SK-N-SH (cell line): ENCODE data around the gene C18orf32.

Experiments used
- EP300 ChIP-seq, 2 experiments: IDR thresholded peaks; 2 replicates each; pipeline versions ENCODE4 v1.4.0 to v1.6.1; 2012; ENCODE audit warnings: borderline replicate concordance in 1 of 2, low read depth in 1 of 2, low read length in 1 of 2
- GATA2 ChIP-seq: sonication (generic); formaldehyde crosslinking; IDR thresholded peaks from 2 replicates; pipeline ENCODE4 v1.5.0; 2020; ENCODE audit warnings: mild to moderate bottlenecking, missing genetic modification reagents
- JUND ChIP-seq: IDR thresholded peaks from 2 replicates; pipeline ENCODE4 v1.4.0; 2012
- RAD21 ChIP-seq: IDR thresholded peaks from 2 replicates; pipeline ENCODE4 v1.6.1; 2012; ENCODE audit warnings: mild to moderate bottlenecking, low read length
- RCOR1 ChIP-seq: fragments of 150-350 bp; IDR thresholded peaks from 2 replicates; pipeline ENCODE4 v1.6.1; 2017; ENCODE audit warnings: antibody characterized with exemption, low read length
- TF ChIP-seq, protein P1 (sequence below): fragments of 200-600 bp; sonication (generic); IDR thresholded peaks from 2 replicates; pipeline ENCODE4 v1.6.1; 2017; ENCODE audit warnings: antibody characterized with exemption, mild to moderate bottlenecking, moderate library complexity
- TF ChIP-seq, protein P2 (sequence below): IDR thresholded peaks from 2 replicates; pipeline ENCODE4 v1.4.0; 2012; ENCODE audit warnings: low read depth
- TF ChIP-seq, protein P3 (sequence below): IDR thresholded peaks from 2 replicates; pipeline ENCODE4 v1.6.1; 2012; ENCODE audit warnings: mild to moderate bottlenecking, low read depth, low read length, moderate library complexity
- TF ChIP-seq, protein P4 (sequence below): IDR thresholded peaks from 2 replicates; pipeline ENCODE4 v1.4.0; 2012; ENCODE audit warnings: low read depth, borderline replicate concordance

DNA sequence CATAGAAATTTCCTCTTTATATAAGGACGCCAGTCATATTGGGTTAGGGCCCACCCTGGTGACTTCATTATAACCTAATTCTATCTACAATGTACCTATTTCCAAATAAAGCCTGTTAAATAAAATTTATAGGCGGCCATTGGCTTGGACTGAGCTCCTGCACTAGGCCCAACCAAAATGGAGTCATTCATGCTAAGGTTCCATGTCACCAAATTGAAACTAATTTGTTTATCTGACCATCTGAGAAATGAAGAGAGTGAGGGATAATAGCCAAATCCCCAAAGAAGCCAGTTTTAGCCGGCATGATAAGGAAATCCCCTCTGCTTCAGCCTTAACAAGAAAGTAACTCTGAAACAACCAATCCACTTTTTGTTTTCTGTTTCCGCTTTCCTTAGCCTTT lies 19.4 kb downstream of the C18orf32 start:
- TF ChIP-seq, protein P1, sequence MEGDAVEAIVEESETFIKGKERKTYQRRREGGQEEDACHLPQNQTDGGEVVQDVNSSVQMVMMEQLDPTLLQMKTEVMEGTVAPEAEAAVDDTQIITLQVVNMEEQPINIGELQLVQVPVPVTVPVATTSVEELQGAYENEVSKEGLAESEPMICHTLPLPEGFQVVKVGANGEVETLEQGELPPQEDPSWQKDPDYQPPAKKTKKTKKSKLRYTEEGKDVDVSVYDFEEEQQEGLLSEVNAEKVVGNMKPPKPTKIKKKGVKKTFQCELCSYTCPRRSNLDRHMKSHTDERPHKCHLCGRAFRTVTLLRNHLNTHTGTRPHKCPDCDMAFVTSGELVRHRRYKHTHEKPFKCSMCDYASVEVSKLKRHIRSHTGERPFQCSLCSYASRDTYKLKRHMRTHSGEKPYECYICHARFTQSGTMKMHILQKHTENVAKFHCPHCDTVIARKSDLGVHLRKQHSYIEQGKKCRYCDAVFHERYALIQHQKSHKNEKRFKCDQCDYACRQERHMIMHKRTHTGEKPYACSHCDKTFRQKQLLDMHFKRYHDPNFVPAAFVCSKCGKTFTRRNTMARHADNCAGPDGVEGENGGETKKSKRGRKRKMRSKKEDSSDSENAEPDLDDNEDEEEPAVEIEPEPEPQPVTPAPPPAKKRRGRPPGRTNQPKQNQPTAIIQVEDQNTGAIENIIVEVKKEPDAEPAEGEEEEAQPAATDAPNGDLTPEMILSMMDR, result no peak
- TF ChIP-seq JUND (no peak), GATA2 (no peak), RAD21 (no peak), RCOR1 (no peak), EP300 (IDR thresholded peaks at IDR 0.05; ENCODE audit: borderline replicate concordance in 1 of 2, low read depth in 1 of 2, low read length in 1 of 2) (no peak)
- TF ChIP-seq, protein P2, sequence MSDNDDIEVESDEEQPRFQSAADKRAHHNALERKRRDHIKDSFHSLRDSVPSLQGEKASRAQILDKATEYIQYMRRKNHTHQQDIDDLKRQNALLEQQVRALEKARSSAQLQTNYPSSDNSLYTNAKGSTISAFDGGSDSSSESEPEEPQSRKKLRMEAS, result no peak
- TF ChIP-seq, protein P3, sequence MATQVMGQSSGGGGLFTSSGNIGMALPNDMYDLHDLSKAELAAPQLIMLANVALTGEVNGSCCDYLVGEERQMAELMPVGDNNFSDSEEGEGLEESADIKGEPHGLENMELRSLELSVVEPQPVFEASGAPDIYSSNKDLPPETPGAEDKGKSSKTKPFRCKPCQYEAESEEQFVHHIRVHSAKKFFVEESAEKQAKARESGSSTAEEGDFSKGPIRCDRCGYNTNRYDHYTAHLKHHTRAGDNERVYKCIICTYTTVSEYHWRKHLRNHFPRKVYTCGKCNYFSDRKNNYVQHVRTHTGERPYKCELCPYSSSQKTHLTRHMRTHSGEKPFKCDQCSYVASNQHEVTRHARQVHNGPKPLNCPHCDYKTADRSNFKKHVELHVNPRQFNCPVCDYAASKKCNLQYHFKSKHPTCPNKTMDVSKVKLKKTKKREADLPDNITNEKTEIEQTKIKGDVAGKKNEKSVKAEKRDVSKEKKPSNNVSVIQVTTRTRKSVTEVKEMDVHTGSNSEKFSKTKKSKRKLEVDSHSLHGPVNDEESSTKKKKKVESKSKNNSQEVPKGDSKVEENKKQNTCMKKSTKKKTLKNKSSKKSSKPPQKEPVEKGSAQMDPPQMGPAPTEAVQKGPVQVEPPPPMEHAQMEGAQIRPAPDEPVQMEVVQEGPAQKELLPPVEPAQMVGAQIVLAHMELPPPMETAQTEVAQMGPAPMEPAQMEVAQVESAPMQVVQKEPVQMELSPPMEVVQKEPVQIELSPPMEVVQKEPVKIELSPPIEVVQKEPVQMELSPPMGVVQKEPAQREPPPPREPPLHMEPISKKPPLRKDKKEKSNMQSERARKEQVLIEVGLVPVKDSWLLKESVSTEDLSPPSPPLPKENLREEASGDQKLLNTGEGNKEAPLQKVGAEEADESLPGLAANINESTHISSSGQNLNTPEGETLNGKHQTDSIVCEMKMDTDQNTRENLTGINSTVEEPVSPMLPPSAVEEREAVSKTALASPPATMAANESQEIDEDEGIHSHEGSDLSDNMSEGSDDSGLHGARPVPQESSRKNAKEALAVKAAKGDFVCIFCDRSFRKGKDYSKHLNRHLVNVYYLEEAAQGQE, result no peak
- TF ChIP-seq, protein P4, sequence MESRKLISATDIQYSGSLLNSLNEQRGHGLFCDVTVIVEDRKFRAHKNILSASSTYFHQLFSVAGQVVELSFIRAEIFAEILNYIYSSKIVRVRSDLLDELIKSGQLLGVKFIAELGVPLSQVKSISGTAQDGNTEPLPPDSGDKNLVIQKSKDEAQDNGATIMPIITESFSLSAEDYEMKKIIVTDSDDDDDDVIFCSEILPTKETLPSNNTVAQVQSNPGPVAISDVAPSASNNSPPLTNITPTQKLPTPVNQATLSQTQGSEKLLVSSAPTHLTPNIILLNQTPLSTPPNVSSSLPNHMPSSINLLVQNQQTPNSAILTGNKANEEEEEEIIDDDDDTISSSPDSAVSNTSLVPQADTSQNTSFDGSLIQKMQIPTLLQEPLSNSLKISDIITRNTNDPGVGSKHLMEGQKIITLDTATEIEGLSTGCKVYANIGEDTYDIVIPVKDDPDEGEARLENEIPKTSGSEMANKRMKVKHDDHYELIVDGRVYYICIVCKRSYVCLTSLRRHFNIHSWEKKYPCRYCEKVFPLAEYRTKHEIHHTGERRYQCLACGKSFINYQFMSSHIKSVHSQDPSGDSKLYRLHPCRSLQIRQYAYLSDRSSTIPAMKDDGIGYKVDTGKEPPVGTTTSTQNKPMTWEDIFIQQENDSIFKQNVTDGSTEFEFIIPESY, result no peak
